Measurements from ENCODE around the gene LHFPL5. TPM values are rescaled to one million over a fixed set of nuclear protein-coding genes. Genes with fewer than 3 reads are reported as not detected.

Gene LHFPL5
- total and polyA plus RNA-seq, 2 experiments from 2014 or later = not detected

- no peak overlapping the region; the same call in 1 of the 2 replicates for H3K27ac Mint-ChIP-seq
- no peak overlapping the region for H3K4me3 Mint-ChIP-seq
- Histone ChIP-seq H3F3A (replicated peaks; ENCODE audit: low read depth) (0 out of 2 replicates have a peak, but pooled peaks cover 6% of the 10 kb centered on the region), H2AFZ (peak overlapping the region; percentile 80), H3K36me3 (ENCODE audit: insufficient read depth) (no peaks in the 10 kb centered on the region), H4K20me1 (replicated peaks; ENCODE audit: insufficient read depth) (no peaks in the 10 kb centered on the region), H3K27ac (ENCODE audit: low read depth) (no peak overlapping the region), H3K79me2 (replicated peaks; ENCODE audit: insufficient read depth) (no peaks in the 10 kb centered on the region), H3K4me3 (no peak overlapping the region), H3K27me3 (ENCODE audit: insufficient read depth) (no peaks in the 10 kb centered on the region), H3K9me2 (ENCODE audit: insufficient read depth) (peaks cover 14% of the 10 kb centered on the region; the same call in 1 of the 2 replicates), H3K4me1 (ENCODE audit: insufficient read depth) (peaks cover 14% of the 10 kb centered on the region), H3K4me2 (no peak overlapping the region)
- H3K27me3 Mint-ChIP-seq (ENCODE audit: insufficient read depth, low read depth, poor library complexity) = peaks cover 12% of the 10 kb centered on the region
- H3K36me3 Mint-ChIP-seq (ENCODE audit: low read depth) = no peaks in the 10 kb centered on the region
- ATAC-seq (no peak), DNase-seq (ENCODE audit: low spot score) (no peak)
- peaks cover 21% of the 10 kb centered on the region for H3K4me1 Mint-ChIP-seq
- TF ChIP-seq STAT1 (IDR thresholded peaks at IDR 0.05; ENCODE audit: unreplicated experiment) (no peak), CTCF (conservative IDR thresholded peaks at IDR 0.05; ENCODE audit: low read depth in 2 of 2) (no peak), EZH2 (IDR thresholded peaks at IDR 0.05; ENCODE audit: low read depth, unreplicated experiment) (no peak), EZH2phosphoT487 (IDR thresholded peaks at IDR 0.05; ENCODE audit: unreplicated experiment) (no peak), CREB1 (CRISPR knock-in tag; IDR thresholded peaks at IDR 0.05; ENCODE audit: low read depth) (no peak), NANOG (IDR thresholded peaks at IDR 0.05; ENCODE audit: borderline replicate concordance) (no peak), REST (IDR thresholded peaks at IDR 0.05; ENCODE audit: unreplicated experiment) (no peak), ZNF114 (CRISPR knock-in tag; IDR thresholded peaks at IDR 0.05) (no peak)
- TF ChIP-seq, protein P1, sequence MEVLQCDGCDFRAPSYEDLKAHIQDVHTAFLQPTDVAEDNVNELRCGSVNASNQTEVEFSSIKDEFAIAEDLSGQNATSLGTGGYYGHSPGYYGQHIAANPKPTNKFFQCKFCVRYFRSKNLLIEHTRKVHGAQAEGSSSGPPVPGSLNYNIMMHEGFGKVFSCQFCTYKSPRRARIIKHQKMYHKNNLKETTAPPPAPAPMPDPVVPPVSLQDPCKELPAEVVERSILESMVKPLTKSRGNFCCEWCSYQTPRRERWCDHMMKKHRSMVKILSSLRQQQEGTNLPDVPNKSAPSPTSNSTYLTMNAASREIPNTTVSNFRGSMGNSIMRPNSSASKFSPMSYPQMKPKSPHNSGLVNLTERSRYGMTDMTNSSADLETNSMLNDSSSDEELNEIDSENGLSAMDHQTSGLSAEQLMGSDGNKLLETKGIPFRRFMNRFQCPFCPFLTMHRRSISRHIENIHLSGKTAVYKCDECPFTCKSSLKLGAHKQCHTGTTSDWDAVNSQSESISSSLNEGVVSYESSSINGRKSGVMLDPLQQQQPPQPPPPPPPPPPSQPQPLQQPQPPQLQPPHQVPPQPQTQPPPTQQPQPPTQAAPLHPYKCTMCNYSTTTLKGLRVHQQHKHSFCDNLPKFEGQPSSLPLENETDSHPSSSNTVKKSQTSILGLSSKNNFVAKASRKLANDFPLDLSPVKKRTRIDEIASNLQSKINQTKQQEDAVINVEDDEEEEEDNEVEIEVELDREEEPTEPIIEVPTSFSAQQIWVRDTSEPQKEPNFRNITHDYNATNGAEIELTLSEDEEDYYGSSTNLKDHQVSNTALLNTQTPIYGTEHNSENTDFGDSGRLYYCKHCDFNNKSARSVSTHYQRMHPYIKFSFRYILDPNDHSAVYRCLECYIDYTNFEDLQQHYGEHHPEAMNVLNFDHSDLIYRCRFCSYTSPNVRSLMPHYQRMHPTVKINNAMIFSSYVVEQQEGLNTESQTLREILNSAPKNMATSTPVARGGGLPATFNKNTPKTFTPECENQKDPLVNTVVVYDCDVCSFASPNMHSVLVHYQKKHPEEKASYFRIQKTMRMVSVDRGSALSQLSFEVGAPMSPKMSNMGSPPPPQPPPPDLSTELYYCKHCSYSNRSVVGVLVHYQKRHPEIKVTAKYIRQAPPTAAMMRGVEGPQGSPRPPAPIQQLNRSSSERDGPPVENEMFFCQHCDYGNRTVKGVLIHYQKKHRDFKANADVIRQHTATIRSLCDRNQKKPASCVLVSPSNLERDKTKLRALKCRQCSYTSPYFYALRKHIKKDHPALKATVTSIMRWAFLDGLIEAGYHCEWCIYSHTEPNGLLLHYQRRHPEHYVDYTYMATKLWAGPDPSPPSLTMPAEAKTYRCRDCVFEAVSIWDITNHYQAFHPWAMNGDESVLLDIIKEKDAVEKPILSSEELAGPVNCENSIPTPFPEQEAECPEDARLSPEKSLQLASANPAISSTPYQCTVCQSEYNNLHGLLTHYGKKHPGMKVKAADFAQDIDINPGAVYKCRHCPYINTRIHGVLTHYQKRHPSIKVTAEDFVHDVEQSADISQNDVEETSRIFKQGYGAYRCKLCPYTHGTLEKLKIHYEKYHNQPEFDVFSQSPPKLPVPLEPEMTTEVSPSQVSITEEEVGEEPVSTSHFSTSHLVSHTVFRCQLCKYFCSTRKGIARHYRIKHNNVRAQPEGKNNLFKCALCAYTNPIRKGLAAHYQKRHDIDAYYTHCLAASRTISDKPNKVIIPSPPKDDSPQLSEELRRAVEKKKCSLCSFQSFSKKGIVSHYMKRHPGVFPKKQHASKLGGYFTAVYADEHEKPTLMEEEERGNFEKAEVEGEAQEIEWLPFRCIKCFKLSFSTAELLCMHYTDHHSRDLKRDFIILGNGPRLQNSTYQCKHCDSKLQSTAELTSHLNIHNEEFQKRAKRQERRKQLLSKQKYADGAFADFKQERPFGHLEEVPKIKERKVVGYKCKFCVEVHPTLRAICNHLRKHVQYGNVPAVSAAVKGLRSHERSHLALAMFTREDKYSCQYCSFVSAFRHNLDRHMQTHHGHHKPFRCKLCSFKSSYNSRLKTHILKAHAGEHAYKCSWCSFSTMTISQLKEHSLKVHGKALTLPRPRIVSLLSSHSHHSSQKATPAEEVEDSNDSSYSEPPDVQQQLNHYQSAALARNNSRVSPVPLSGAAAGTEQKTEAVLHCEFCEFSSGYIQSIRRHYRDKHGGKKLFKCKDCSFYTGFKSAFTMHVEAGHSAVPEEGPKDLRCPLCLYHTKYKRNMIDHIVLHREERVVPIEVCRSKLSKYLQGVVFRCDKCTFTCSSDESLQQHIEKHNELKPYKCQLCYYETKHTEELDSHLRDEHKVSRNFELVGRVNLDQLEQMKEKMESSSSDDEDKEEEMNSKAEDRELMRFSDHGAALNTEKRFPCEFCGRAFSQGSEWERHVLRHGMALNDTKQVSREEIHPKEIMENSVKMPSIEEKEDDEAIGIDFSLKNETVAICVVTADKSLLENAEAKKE (CRISPR knock-in tag; IDR thresholded peaks at IDR 0.05) = no peak
- H3K9me3 Mint-ChIP-seq = no peaks in the 10 kb centered on the region
These were observed 8.9 kb upstream of the LHFPL5 start for GRCh38 chr6:35796236-35796635.
